Ramos (cell line): Measurements from ENCODE around the gene ALDH4A1.
"Not testable (repeated sequence)": the region's sequence is repeated elsewhere in the genome, so short reads cannot be mapped to it uniquely, and the experiment has no call there.

ENCODE experiments used
- in situ Hi-C: fragments of 300-500 bp; cut with MboI; formaldehyde crosslinking; loops from one replicate; pipeline ENCODE4 v1.14.3; 2022; ENCODE audit warnings: low sequenced_read_pairs; ENCODE audit not compliant: unreplicated experiment

ALDH4A1 gene

GRCh38 chr1:18903291-18903756 is 969 bp upstream of the ALDH4A1 start:
- in situ Hi-C loops, result loop anchor here (10.0 kb wide), 2 partner anchors 341 to 751 kb away; no protein-coding TSS in a partner anchor

GRCh38 chr1:18901952-18902522 is 318 bp downstream of the ALDH4A1 start:
- in situ Hi-C loops, result loop anchor here (10.0 kb wide), 2 partner anchors 343 to 753 kb away; no protein-coding TSS in a partner anchor

DNA sequence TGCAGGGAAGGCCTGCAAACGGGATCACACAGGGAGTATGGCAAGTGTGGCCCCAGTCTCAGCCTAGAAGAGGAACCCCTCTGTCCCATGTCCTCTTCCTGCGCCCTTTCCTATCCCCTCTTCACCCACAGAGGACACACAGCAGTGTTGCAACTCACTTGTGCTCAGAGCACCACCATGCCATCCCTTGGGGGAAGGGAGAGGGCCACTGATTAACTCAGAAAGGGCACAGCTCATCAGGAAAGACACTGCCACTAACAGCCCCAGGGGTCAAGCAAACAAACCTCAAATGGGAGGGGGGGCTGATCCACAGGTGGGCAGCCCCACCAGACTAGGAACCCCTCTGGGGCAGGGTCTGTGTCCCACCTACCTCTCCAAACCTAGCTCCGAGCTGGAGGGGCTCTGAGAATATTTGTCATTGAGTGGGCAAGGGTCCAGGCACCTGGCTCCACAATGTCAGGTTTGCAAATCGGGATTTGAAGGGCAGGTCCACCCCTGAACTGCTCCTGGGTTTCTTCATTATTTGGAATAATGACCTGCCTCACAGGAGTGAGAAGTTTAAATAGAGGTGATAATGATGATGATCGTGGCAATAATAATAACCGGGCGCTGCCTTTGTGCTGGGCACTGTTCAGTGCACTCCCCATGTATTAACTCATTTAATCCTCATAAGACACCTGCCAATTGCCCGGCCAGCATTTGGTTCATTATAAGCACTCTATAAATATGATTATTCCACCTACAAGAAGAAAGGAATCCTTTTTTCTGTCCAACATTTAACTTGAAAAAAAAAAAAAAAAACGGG is 1.0 kb downstream of the ALDH4A1 start:
- in situ Hi-C loops, result loop anchor here (10.0 kb wide), 2 partner anchors 343 to 753 kb away; no protein-coding TSS in a partner anchor

DNA sequence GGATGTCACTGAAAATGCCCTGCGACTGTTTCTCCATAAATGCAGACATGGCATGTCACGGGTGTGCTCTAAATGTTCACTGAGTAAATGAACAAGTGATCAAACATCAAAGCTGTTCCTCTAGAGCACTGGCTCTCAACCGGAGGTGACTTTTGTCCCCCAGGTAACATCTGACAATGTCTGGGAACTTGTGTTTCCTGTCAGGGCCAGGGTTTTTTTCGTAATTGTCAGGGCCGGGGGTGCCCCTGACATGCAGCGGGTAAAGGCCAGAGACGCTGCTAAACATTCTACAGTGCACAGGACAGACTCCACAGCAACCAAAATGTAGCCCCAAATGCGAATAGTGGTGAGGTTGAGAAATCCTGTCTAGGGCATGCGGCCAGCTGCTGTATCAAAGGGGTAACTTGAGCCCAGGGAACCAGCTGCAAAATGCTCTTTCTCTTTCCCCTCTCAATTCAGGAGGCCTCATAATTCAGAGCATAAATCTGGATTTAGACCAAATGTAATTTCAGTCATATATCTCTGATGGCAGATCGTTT is 2.0 kb downstream of the ALDH4A1 start:
- in situ Hi-C loops, result loop anchor here (10.0 kb wide), 2 partner anchors 344 to 754 kb away; no protein-coding TSS in a partner anchor

- in situ Hi-C loops, result loop anchor here (10.0 kb wide), 2 partner anchors 345 to 755 kb away; no protein-coding TSS in a partner anchor
These were observed 2.8 kb downstream of the ALDH4A1 start for GRCh38 chr1:18899363-18900049.

- in situ Hi-C loops, result no loop called here
These were observed 3.8 kb downstream of the ALDH4A1 start for GRCh38 chr1:18898567-18898966.

DNA sequence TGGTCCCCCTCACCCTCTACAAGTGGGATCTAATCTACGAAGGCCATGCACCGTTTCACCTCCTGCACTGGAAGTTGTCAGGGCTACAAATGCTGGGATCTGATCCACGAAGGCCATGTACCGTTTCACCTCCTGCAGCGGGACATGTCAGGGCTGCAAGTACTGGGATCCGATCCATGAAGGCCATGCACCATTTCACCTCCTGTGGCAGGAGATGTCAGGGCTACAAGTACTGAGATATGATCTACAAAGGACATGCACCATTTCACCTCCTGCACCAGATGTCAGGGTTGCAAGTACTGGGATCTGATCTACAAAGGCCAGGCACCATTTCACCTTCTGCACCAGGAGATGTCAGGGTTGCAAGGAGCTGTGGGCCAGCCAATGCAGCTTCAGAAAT is 7.0 kb downstream of the ALDH4A1 start:
- in situ Hi-C loops, result no loop called here

DNA sequence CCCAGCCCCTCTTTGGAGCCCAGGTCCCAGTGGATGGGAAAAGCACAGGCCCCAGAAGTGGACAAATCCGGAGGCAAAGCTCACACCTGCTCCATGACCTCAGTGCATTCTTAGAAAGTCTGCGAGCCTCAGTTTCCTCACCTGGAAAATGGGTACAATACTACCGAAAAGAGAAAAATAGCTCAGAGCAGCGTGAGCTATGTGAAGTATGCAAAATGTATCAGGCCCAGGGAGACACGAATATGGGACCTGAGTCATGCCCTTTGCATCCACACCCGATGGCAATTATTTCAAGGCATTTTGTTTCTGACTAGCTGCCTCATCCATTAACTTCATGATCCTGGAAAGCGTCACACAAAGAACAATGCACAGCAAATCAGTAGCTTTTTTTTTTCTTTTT is 9.2 kb downstream of the ALDH4A1 start:
- in situ Hi-C loops, result no loop called here

DNA sequence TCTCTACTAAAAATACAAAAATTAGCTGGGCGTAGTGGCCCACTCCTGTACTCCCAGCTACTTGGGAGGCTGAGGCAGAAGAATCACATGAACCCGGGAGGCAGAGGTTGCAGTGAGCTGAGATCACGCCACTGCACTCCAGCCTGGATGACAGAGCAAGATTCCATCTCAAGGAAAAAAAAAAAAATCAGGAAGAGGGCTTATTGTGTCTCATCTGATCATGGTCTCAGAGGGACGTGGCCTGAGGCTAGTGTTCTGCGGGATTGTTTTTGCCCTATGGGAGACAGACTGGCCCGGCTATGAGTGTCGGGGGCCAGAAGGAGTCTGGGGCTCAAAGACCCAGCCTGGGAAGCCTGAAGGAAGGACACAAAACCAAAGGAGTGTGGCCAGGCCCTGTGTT is 10.5 kb downstream of the ALDH4A1 start:
- in situ Hi-C loops, result not testable (repeated sequence)

GRCh38 chr1:18891426-18891780 is 11.0 kb downstream of the ALDH4A1 start:
- in situ Hi-C loops, result no loop called here

DNA sequence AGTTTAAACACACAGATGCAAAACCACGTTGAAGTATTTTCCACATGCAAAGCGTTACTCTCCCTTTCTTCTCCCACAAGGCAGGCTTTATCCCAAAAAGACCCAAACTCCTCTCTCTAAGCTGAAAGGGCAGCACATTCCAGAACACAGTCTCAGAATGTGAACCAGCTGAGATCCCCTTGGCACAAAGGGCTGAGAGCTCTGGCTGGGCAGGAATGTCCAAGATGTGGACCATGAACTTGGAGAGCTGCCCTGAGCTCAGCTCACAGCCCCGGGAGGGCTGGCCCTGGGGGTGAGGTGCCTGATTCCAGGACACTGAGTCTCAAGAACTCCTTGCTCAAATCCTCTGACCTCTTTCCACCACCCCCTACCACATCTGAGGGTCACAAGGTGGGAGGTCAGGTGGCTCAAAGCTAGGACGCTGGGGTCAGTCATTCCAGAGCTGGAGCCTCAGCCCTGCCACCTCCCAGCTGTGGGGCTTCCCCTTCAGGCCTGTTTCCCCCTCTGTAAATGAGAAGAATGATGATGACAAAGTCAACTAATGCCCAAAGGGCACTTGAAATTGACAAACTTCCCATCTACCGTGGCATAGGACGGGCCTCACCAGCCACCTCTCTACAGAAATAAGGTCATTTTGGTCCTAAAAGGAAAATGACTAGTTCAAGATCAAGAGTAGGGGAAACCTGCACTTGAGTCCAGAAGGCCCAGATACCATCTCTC is 11.5 kb downstream of the ALDH4A1 start:
- in situ Hi-C loops, result no loop called here

DNA sequence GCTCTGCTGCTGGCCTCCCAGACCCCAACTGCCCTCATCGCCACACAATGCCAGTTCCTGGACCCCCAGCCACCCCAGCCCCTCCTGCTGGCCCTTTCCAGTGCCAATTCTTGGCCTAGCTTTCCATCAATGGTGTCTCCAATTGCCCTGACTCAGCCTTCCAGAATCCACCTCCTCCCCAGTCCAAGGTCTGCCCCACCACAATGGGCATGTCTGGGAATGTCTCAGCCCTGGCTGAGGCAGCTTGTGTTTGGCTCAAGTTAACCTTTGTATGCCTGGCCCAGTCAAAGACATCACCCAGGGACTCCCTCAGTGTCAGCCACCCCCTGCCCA is 16.4 kb downstream of the ALDH4A1 start:
- in situ Hi-C loops, result no loop called here

GRCh38 chr1:18885311-18886002 is 16.9 kb downstream of the ALDH4A1 start:
- in situ Hi-C loops, result no loop called here

GRCh38 chr1:18884727-18885126 is 17.6 kb downstream of the ALDH4A1 start:
- in situ Hi-C loops, result no loop called here

DNA sequence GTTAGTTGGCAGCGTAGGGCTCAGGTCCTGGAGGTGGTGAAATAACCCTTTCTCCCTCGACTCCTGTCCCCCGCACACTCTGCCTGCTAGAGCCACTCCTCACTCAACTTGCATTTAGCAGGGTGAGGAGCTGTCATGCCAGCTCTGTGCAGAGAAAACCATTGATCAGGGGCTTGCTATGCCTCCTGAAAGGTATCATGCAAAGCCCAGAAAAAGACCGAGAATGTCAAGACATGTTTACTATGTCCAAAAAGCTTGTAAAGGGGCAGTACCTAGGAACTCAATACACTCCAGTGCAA is 18.0 kb downstream of the ALDH4A1 start:
- in situ Hi-C loops, result no loop called here

GRCh38 chr1:18883636-18884418 is 18.5 kb downstream of the ALDH4A1 start:
- in situ Hi-C loops, result no loop called here

GRCh38 chr1:18883079-18883478 is 19.3 kb downstream of the ALDH4A1 start:
- in situ Hi-C loops, result no loop called here

DNA sequence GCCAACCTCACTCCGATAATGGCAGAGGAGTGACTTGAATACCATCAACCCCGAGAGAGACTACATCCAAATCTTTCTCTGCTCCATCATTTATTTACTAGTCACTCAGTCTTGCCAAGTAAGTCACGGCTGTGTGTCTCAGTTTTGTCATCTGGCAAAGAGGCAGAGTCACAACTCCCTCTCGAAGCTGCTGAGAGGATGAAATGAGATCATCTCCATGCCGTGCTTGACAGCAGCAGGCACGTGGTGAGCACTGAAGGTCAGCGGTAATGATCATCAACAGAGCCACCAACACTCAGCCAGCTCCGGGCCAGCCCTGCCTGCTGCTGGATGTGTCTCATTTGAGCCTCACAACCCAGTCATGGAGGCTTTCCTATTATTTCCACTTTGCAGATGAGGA is 19.9 kb downstream of the ALDH4A1 start:
- in situ Hi-C loops, result no loop called here
